LNCaP clone FGC (cell line): ENCODE measurements around the gene SLC35A3.

Source experiments
- DNase-seq: peaks from one replicate; pipeline ENCODE4 v3.0.0-alpha.2; 2011; ENCODE audit warnings: low read depth
- H3K4me3 ChIP-seq: 2 replicates; pipeline ENCODE4 v1.5.1; 2011; ENCODE audit warnings: mild to moderate bottlenecking, low read depth, low read length, control low read depth
- CTCF ChIP-seq: IDR thresholded peaks from 2 replicates; pipeline ENCODE4 v1.5.1; 2012; ENCODE audit warnings: mild to moderate bottlenecking; ENCODE audit not compliant: control insufficient read depth, insufficient read depth; ENCODE audit errors: extremely low read depth

Gene SLC35A3

GRCh38 chr1:100005424-100005823 lies 35.6 kb downstream of the SLC35A3 start:
- DNase-seq: no peak
- TF ChIP-seq CTCF: no peak
- no peak overlapping the region for H3K4me3 ChIP-seq

GRCh38 chr1:100006688-100007087 lies 36.9 kb downstream of the SLC35A3 start:
- no peak for TF ChIP-seq CTCF
- DNase-seq: no peak
- H3K4me3 ChIP-seq: no peak overlapping the region

GRCh38 chr1:100009458-100009857 lies 39.7 kb downstream of the SLC35A3 start:
- TF ChIP-seq CTCF: no peak
- no peak for DNase-seq
- no peak overlapping the region for H3K4me3 ChIP-seq

- H3K4me3 ChIP-seq: no peak overlapping the region
- no peak for DNase-seq
- no peak for TF ChIP-seq CTCF
These were observed 41.0 kb downstream of the SLC35A3 start for GRCh38 chr1:100010804-100011203.

- no peak for DNase-seq
- H3K4me3 ChIP-seq: no peak overlapping the region
- TF ChIP-seq CTCF: no peak
These were observed 49.4 kb downstream of the SLC35A3 start for GRCh38 chr1:100019220-100019619.

GRCh38 chr1:100023482-100023881 lies 53.7 kb downstream of the SLC35A3 start:
- TF ChIP-seq CTCF: no peak
- no peak for DNase-seq
- H3K4me3 ChIP-seq: no peak overlapping the region

- no peak overlapping the region for H3K4me3 ChIP-seq
- no peak for DNase-seq
- TF ChIP-seq CTCF: no peak
These were observed 57.4 kb downstream of the SLC35A3 start for GRCh38 chr1:100027212-100027611.
